Thyroid gland (tissue), 4 donors: ENCODE results near the gene WFDC12. TPM values are rescaled to one million over a fixed set of nuclear protein-coding genes. Genes with fewer than 3 reads are reported as not detected.

Source experiments
- DNase-seq, 2 donors: peaks; one replicate each; pipeline ENCODE4 v3.0.0-alpha.2; 2019
- H3K27ac ChIP-seq, 3 donors: fragments of 200-600 bp; sonication (generic); 1 replicate in 2 of 3; 2 replicates in 1 of 3; pipeline ENCODE4 v1.5.1; 2016 to 2019; ENCODE audit warnings: mild to moderate bottlenecking in 1 of 3, moderate library complexity in 1 of 3
- H3K27me3 ChIP-seq: fragments of 200-600 bp; sonication (generic); one replicate; pipeline ENCODE4 v1.5.1; 2019
- H3K36me3 ChIP-seq, 2 donors: fragments of 200-600 bp; sonication (generic); one replicate each; pipeline ENCODE4 v1.5.1; 2016 to 2019
- H3K4me1 ChIP-seq, 2 donors: fragments of 200-600 bp; sonication (generic); one replicate each; pipeline ENCODE4 v1.5.1; 2017 to 2019
- H3K4me3 ChIP-seq, 3 donors: fragments of 200-600 bp; sonication (generic); replicated peaks in 1 of 3; 1 replicate in 2 of 3; 2 replicates in 1 of 3; pipeline ENCODE4 v1.5.1; 2016; ENCODE audit warnings: mild to moderate bottlenecking in 1 of 3
- H3K9me3 ChIP-seq: fragments of 200-600 bp; sonication (generic); one replicate; pipeline ENCODE4 v1.5.1; 2017
- POLR2A ChIP-seq, 2 donors: fragments of 450-650 bp; IDR thresholded peaks; one replicate each; pipeline ENCODE4 v1.6.1; 2017; ENCODE audit warnings: antibody characterized with exemption in 2 of 2, mild to moderate bottlenecking in 2 of 2, moderate library complexity in 1 of 2
- WGBS, 2 donors: methylation state at CpG; one replicate each; pipeline ENCODE4 v1.1.5; 2017; 5-methylcytosine and 5-hydroxymethylcytosine counted together
- intact Hi-C: fragments of 100-400 bp; cut with DNase I; formaldehyde crosslinking; loops from one replicate; pipeline ENCODE4 v1.15.1; 2023
- total RNA-seq, 4 donors: library from RNA; depleted of rRNA; stranded (reverse); fragments of >200 nt; gene quantifications; one replicate each; pipeline ENCODE4 v1.2.3, GENCODE V29; 2016
- TF ChIP-seq, protein P1 (sequence below), 6 experiments: fragments of 200-600 bp in 3 of 6; fragments of 450-650 bp in 3 of 6; sonication (generic) in 3 of 6; IDR thresholded peaks; one replicate each; pipeline ENCODE4 v1.5.1; 2016 to 2019; ENCODE audit warnings: antibody characterized with exemption in 6 of 6, mild to moderate bottlenecking in 2 of 6, inconsistent platforms in 1 of 6, moderate library complexity in 1 of 6

Gene WFDC12
- total RNA-seq, 4 donors from 2014 or later, result not detected

DNA sequence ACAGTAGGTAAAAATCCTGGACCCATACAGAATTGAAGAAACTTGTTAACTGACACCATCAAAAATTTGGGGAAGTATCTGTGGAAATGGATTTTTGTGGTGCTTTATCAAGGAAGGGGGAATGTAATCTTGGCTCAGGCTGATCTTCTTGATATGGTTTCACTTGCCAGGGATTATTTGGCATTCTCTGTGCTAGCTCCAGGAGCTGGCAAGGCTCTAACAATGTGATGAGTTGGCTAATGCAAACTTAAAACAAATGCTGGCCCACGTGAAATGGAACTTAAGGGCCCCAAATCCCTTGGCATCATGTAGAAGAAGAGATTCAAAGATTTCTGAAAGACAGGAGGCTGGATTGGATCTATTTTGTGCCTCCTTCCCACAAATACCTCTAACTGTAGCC, 36.5 kb downstream of the WFDC12 start:
- H3K36me3 ChIP-seq, result no peaks in the 10 kb centered on the region
- no peak overlapping the region for H3K4me3 ChIP-seq
- no peak for TF ChIP-seq POLR2A (IDR thresholded peaks at IDR 0.05)
- TF ChIP-seq, protein P1, sequence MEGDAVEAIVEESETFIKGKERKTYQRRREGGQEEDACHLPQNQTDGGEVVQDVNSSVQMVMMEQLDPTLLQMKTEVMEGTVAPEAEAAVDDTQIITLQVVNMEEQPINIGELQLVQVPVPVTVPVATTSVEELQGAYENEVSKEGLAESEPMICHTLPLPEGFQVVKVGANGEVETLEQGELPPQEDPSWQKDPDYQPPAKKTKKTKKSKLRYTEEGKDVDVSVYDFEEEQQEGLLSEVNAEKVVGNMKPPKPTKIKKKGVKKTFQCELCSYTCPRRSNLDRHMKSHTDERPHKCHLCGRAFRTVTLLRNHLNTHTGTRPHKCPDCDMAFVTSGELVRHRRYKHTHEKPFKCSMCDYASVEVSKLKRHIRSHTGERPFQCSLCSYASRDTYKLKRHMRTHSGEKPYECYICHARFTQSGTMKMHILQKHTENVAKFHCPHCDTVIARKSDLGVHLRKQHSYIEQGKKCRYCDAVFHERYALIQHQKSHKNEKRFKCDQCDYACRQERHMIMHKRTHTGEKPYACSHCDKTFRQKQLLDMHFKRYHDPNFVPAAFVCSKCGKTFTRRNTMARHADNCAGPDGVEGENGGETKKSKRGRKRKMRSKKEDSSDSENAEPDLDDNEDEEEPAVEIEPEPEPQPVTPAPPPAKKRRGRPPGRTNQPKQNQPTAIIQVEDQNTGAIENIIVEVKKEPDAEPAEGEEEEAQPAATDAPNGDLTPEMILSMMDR (IDR thresholded peaks at IDR 0.05), result no peak
- DNase-seq, result no peak
- 58 to 88% methylated on average over 1 of the region's 1 CpG for WGBS, 2 donors
- no peaks in the 10 kb centered on the region for H3K27me3 ChIP-seq
- intact Hi-C loops, result no loop called here
- no peaks in the 10 kb centered on the region for H3K4me1 ChIP-seq
- H3K27ac ChIP-seq, result no peak overlapping the region
- no peaks in the 10 kb centered on the region for H3K9me3 ChIP-seq

DNA sequence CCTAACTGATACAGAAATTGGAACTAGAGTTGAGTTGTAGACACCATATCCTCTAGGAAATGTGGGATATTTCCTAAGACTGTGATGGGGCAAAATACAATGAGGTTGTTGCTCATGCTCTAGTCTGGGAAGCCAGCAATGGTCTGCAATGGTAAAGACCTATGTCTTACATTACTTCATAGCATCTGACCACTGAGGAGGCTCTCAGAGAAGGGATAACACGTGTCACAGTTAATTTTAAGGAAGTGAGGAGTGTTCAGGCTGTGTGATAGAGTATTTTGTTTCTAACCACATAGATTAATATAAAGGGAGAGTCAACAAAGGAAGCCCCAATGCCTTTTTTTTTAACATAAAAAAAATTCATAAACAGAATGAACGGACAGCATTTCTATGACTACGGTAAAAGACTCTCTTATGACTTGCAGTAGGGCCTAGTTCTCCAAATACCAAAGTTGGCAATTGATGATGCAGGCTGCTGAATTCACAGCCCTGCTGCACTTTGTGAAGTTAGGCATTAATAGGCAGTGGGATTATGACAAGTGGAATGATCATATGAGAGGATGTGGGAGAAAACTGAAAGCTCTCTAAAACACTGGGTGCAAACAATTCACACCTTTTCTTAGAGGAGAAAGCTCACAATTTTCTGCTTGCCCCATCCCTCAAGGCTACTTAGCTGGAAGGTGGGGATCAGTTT, 37.0 kb downstream of the WFDC12 start:
- DNase-seq, result no peak
- Histone ChIP-seq H3K4me3 (no peak overlapping the region), H3K4me1 (no peaks in the 10 kb centered on the region), H3K27me3 (no peaks in the 10 kb centered on the region), H3K9me3 (no peaks in the 10 kb centered on the region), H3K27ac (no peak overlapping the region), H3K36me3 (no peaks in the 10 kb centered on the region)
- 89 to 90% methylated on average over 3 of the region's 3 CpGs for WGBS, 2 donors
- intact Hi-C loops, result no loop called here
- TF ChIP-seq POLR2A (IDR thresholded peaks at IDR 0.05), result no peak
- TF ChIP-seq, protein P1 (IDR thresholded peaks at IDR 0.05), result no peak

DNA sequence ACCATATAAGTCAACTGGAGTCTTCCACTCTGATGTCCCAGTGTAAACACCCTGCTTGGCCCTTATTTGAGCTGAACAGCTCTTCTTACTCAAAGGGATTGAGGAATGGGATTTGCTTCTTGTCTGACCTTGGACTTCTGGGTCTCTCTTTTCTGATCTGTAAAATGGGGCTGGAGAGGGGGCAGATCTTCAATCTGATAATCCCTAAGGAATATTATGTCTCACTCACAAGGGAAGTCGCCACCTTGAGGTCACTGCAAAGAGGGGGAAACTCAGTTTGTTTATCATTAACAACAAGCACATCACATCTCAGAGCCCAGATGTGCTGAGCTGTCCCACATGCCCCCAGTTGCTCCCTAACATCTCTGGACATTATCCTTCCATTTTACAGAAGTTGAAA, 38.4 kb downstream of the WFDC12 start:
- no peak for DNase-seq
- H3K27me3 ChIP-seq, result no peaks in the 10 kb centered on the region
- TF ChIP-seq, protein P1 (IDR thresholded peaks at IDR 0.05), result no peak
- H3K9me3 ChIP-seq, result no peaks in the 10 kb centered on the region
- H3K36me3 ChIP-seq, result peaks cover 0 to 5% of the 10 kb centered on the region in 2 donors
- H3K27ac ChIP-seq, result no peak overlapping the region
- H3K4me1 ChIP-seq, result no peaks in the 10 kb centered on the region
- intact Hi-C loops, result no loop called here
- 85 to 92% methylated on average over 1 of the region's 1 CpG for WGBS, 2 donors
- H3K4me3 ChIP-seq, result no peak overlapping the region

DNA sequence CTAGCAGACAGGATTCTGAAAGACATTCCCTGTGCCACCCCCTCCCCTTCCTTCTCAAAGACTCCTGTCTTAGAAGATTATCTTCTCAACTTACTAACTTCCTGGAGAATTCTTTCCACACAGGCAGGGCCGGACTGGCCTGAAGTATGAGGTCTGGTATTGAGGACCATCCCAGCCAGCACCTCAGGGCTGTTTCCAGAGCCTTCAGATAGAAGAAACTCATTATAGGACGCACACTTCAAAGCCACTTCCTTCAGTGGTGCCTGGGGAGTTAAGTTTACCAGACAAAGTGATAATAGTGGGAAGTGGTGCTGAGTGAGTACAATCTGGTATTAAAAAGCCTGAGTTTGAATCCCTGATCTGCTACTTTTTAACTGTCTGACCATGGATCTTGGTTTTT, 39.0 kb downstream of the WFDC12 start:
- Histone ChIP-seq H3K36me3 (peaks cover 0 to 11% of the 10 kb centered on the region in 2 donors), H3K9me3 (no peaks in the 10 kb centered on the region), H3K27me3 (no peaks in the 10 kb centered on the region), H3K4me3 (no peak overlapping the region), H3K27ac (no peak overlapping the region), H3K4me1 (no peaks in the 10 kb centered on the region)
- intact Hi-C loops, result no loop called here
- 64 to 65% methylated on average over 2 of the region's 2 CpGs for WGBS, 2 donors
- DNase-seq, result no peak
- TF ChIP-seq POLR2A (IDR thresholded peaks at IDR 0.05), result no peak
- TF ChIP-seq, protein P1 (IDR thresholded peaks at IDR 0.05), result no peak

DNA sequence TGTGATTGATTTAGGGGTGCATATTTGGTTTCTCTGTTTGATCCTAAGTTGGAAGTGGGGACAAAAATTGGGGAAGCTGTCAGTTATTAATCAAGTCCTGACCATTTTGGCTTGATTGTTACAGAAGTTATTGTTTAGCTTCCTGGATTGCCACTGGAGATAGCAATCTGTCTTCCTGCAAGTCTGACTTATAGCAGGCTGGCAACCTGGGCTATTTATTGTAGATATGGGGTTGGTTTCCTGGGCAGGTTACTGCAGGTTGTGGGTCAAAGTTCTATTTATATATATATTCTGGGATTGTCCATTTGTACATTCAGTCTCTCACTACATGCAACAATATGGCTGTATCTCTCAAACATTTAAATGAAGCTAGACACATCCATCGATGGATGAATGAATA, 41.1 kb downstream of the WFDC12 start:
- 96 to 97% methylated on average over 1 of the region's 1 CpG for WGBS, 2 donors
- Histone ChIP-seq H3K4me1 (no peaks in the 10 kb centered on the region), H3K9me3 (no peaks in the 10 kb centered on the region), H3K27ac (no peak overlapping the region), H3K4me3 (no peak overlapping the region), H3K27me3 (no peaks in the 10 kb centered on the region), H3K36me3 (peaks cover 0 to 13% of the 10 kb centered on the region in 2 donors)
- no peak for DNase-seq
- intact Hi-C loops, result no loop called here
- TF ChIP-seq POLR2A (IDR thresholded peaks at IDR 0.05), result no peak
- TF ChIP-seq, protein P1 (IDR thresholded peaks at IDR 0.05), result no peak
